ENCODE data around the gene PLD1. TPM values are rescaled to one million over a fixed set of nuclear protein-coding genes. Genes with fewer than 3 reads are reported as not detected.

The PLD1 gene
- total RNA-seq, 4 donors from 2014 or later, result 15.3 to 55.9 (median 45.4) TPM

DNA sequence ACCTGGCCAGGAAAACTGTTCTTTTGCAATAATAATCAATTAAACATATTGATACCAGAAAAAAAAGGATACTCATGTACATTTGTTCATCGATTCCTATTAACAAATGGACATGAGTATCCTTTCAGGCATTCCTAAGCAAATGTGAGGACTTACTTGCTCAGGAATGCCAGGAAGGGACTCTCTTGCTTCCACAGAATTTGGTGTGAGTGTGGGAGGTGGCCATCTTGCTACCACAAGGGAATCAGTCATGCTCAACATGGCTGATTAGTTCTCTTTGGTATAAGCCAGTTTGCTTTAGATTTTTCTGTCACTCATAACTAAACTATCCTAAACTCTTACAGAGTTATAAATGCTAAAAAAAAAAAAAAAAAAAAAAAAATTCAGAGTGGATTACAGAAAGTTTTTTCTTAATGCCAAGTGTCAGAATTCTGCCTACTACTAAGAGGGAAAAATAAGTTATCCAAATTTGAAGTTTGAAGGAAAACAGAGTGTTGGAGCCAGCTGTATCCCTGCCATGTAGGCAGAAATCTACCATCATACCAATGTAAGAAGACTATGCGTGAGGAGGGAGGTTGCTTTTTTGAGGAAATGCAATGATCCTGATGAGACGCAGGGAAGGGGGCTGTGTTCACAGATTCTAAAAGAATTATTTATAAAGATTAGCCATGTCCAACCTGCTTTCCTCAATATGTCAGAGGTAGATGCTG is 98.7 kb downstream of the PLD1 start:
- TF ChIP-seq POLR2A (IDR thresholded peaks at IDR 0.05) (no peak), EP300 (IDR thresholded peaks at IDR 0.05) (no peak)
- TF ChIP-seq, protein P1, sequence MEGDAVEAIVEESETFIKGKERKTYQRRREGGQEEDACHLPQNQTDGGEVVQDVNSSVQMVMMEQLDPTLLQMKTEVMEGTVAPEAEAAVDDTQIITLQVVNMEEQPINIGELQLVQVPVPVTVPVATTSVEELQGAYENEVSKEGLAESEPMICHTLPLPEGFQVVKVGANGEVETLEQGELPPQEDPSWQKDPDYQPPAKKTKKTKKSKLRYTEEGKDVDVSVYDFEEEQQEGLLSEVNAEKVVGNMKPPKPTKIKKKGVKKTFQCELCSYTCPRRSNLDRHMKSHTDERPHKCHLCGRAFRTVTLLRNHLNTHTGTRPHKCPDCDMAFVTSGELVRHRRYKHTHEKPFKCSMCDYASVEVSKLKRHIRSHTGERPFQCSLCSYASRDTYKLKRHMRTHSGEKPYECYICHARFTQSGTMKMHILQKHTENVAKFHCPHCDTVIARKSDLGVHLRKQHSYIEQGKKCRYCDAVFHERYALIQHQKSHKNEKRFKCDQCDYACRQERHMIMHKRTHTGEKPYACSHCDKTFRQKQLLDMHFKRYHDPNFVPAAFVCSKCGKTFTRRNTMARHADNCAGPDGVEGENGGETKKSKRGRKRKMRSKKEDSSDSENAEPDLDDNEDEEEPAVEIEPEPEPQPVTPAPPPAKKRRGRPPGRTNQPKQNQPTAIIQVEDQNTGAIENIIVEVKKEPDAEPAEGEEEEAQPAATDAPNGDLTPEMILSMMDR (IDR thresholded peaks at IDR 0.05), result no peak
- H3K36me3 ChIP-seq, result peaks cover 0 to 74% (median 0%) of the 10 kb centered on the region in 3 donors
- no peaks in the 10 kb centered on the region for H3K4me1 ChIP-seq
- peaks cover 0 to 12% (median 0%) of the 10 kb centered on the region in 4 donors for H3K9me3 ChIP-seq
- no peaks in the 10 kb centered on the region for H3K27me3 ChIP-seq
- no peak overlapping the region for H3K27ac ChIP-seq
- 93 to 96% methylated on average over 3 of the region's 3 CpGs for WGBS, 2 donors
- no peak for DNase-seq (ENCODE audit: low spot score in 2 of 2)
- no peak overlapping the region for H3K4me3 ChIP-seq

DNA sequence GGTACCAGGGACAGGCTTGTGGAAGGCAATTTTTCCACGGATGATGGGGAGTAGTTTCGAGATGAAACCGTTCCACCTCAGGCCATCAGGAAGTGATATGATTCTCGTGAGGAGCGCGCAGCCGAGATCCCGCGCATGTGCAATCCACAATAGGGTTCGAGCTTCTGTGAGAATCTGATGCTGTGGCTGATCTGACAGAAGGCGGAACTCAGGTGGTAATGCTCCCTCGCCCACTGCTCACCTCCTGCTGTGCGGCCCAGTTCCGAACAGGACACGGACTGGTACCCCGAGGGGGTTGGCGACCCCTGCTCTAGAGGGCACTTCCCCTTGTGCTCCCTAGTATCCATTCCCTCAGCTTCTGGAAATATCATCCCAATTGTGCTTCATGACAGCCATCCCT is 99.9 kb downstream of the PLD1 start:
- TF ChIP-seq, protein P1 (IDR thresholded peaks at IDR 0.05), result no peak
- no peak for TF ChIP-seq EP300 (IDR thresholded peaks at IDR 0.05)
- no peak for TF ChIP-seq POLR2A (IDR thresholded peaks at IDR 0.05)
- H3K27ac ChIP-seq, result no peak overlapping the region
- H3K27me3 ChIP-seq, result no peaks in the 10 kb centered on the region
- 96 to 97% methylated on average over 17 of the region's 17 CpGs for WGBS, 2 donors
- no peak for DNase-seq (ENCODE audit: low spot score in 2 of 2)
- H3K36me3 ChIP-seq, result peaks cover 0 to 69% (median 0%) of the 10 kb centered on the region in 3 donors
- no peaks in the 10 kb centered on the region for H3K4me1 ChIP-seq
- peaks cover 0 to 5% (median 0%) of the 10 kb centered on the region in 4 donors for H3K9me3 ChIP-seq
- H3K4me3 ChIP-seq, result no peak overlapping the region

DNA sequence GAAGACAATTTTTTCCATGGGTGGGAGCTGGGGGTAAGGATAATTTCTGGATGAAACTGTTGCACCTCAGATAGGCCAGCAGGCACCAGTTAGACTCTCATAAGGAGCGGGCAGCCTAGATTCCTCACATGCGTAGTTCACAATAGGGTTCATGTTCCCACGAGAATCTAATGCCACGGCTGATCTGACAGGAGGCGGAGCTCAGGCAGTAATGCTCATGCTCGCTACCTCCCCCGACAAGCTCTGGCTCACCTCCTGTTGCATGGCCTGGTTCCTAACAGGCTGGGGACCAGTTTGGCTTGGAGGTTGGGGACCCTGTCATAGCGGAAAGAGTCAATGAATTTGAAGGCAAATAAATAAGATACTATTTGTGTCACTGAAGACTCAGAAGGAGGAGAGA is 105.5 kb downstream of the PLD1 start:
- peaks cover 0 to 12% (median 4%) of the 10 kb centered on the region in 4 donors for H3K9me3 ChIP-seq
- no peak overlapping the region for H3K4me3 ChIP-seq
- WGBS, 2 donors, result 83 to 93% methylated on average over 8 of the region's 8 CpGs
- DNase-seq (ENCODE audit: low spot score in 2 of 2), result no peak
- H3K27ac ChIP-seq, result no peak overlapping the region
- no peaks in the 10 kb centered on the region for H3K27me3 ChIP-seq
- TF ChIP-seq, protein P1 (IDR thresholded peaks at IDR 0.05), result no peak
- TF ChIP-seq EP300 (IDR thresholded peaks at IDR 0.05) (no peak), POLR2A (IDR thresholded peaks at IDR 0.05) (no peak)
- peaks cover 0 to 39% (median 0%) of the 10 kb centered on the region in 3 donors for H3K36me3 ChIP-seq
- no peaks in the 10 kb centered on the region for H3K4me1 ChIP-seq

DNA sequence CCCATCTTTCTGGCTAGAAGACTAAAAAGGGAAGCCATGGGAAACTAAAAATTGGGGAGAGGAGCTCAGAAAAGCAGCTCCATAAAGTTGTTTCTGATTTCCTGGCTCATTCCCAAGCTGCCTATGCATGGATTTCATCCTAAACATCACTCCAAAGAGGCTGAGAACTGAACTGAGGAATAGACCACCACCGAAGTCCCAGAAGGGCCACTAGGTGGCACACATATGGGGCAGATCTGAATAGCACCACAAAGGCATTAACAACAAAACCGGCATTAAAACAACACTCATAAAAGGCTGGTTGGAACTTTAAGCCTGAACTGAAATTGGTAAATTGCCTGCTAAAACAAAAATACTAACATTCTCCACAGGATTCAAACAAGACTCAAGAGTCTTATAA is 106.3 kb downstream of the PLD1 start:
- Histone ChIP-seq H3K9me3 (peaks cover 0 to 12% (median 4%) of the 10 kb centered on the region in 4 donors), H3K27ac (no peak overlapping the region), H3K4me3 (no peak overlapping the region), H3K27me3 (no peaks in the 10 kb centered on the region), H3K36me3 (peaks cover 0 to 33% (median 0%) of the 10 kb centered on the region in 3 donors), H3K4me1 (no peaks in the 10 kb centered on the region)
- DNase-seq (ENCODE audit: low spot score in 2 of 2), result no peak
- 18 to 32% methylated on average over 2 of the region's 2 CpGs for WGBS, 2 donors
- TF ChIP-seq EP300 (IDR thresholded peaks at IDR 0.05), result no peak
- TF ChIP-seq, protein P1 (IDR thresholded peaks at IDR 0.05), result peak in 4 of 5 experiments; percentile 16 to 29 (median 24)

DNA sequence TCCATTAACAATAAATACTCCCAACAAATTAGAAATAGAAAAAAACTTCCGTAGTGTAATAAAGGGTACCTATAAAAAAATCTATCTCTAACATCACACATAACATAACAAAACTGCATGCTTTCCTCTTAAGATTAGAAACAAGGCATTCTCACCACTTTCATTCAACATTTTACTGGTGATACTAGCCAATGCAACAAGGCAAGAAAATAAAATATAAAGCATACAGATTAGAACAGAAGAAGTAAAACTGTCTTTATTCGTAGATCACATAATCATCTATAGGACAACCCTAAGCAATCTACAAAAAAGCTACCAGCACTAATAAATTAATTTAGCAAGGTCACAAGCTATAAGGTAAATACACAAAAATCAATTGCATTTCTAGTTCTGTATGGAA is 107.1 kb downstream of the PLD1 start:
- H3K4me3 ChIP-seq, result no peak overlapping the region
- H3K27me3 ChIP-seq, result no peaks in the 10 kb centered on the region
- DNase-seq (ENCODE audit: low spot score in 2 of 2), result no peak
- TF ChIP-seq POLR2A (IDR thresholded peaks at IDR 0.05) (no peak), EP300 (IDR thresholded peaks at IDR 0.05) (no peak)
- TF ChIP-seq, protein P1 (IDR thresholded peaks at IDR 0.05), result no peak
- H3K9me3 ChIP-seq, result peaks cover 0 to 12% (median 4%) of the 10 kb centered on the region in 4 donors
- 98% methylated on average over 2 of the region's 2 CpGs for WGBS, 2 donors
- no peaks in the 10 kb centered on the region for H3K4me1 ChIP-seq
- H3K27ac ChIP-seq, result no peak overlapping the region
- peaks cover 0 to 25% (median 0%) of the 10 kb centered on the region in 3 donors for H3K36me3 ChIP-seq

Measured in tibial nerve (tissue), 4 donors.